HG02571 (cell line): Measurements from ENCODE around the gene EGFL7.

Experiments
- ATAC-seq: cut with Tn5 transposase; IDR thresholded peaks from one replicate; pipeline ENCODE4 v1.9.1; 2021; ENCODE audit warnings: mild to moderate bottlenecking, moderate library complexity; ENCODE audit not compliant: unreplicated experiment

Gene EGFL7

DNA sequence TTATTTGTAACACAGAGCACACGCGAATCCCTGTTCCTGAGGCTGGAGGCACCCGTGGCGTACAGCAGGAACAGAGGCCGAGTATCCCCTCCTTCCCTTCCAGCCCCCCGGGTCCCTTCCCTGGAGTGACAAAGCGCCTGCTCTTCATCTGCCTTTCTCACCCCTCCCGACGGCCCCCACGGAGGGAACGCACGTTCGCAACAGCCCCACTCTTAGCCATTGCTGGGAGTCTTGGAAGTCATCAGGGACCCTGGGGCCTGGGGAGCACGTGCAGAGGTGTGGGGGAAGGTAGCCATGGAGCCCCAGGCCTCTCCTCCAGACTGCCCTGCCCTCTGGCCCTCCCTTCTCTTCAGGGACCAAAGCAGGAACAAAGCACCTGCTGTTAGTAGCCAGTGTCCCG is 22.1 kb downstream of the EGFL7 start:
- no peak for ATAC-seq

DNA sequence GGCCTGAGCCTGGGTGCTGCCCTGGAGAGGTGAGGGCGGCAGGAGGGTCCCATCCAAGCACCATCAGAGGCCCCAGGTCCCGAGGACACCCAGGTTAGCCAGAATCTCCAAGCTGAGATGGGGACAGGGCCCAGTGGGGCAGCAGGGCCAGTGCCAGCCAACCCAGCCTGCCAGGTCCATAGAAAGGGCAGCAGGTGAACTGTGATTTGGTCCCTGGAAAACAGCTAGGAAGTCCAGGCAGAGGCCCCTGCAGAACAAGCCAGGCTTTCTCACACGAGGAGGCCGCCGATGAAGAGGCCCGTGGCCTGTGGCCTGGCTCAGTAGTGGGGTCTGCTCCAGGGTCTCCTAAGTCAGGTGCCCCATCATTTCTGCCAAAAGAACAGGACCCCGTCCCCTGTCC is 22.5 kb downstream of the EGFL7 start:
- ATAC-seq: no peak

DNA sequence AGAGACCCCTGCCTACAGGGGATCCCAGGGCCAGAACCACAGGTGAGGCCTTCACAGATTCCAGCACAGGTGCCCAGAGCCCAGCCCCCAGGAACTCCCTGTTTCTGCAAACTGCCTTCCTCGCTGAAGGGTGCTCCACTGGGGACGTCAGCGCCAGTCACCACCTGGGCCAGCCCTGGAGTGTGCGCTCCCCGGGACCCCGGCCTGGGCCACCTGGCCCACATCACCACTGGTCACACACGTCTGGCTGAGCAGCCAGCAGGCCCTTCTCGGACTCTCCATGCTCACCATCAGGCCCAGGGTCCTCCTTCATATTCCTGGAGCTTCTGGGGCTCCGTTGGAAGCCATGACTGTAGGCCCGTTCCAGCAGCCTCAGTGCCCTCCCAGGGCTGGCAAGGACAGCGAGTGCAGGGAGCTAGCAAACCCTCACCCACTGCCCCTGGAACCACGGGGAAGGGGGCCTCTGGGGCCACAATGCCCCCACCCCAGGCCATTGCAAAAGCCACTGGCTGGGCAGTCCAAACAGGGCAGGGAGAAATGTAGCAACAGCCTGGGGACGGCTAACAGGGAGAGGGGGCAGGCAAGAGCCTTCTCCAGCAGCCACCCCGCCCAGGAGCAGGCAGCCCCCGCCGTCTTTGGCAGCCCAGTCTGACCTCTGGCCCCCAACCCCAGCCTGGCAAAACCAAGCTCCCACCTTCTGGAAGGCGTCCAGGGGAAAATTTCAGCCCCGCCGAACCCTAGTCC is 23.2 kb downstream of the EGFL7 start:
- no peak for ATAC-seq

DNA sequence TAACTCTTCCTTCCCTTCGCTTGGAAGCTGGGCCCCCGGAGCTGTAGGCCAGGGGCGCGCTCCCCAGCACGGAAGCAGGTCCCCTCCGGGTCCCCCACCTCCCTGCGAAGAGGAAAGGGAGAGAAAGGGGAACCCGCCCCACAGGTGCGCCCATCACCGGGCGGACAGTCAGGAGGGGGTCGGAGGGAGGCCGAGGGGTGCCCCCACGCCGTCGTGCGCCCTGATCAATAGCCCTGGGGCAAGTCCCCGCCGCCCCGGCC is 23.7 kb downstream of the EGFL7 start:
- no peak for ATAC-seq

DNA sequence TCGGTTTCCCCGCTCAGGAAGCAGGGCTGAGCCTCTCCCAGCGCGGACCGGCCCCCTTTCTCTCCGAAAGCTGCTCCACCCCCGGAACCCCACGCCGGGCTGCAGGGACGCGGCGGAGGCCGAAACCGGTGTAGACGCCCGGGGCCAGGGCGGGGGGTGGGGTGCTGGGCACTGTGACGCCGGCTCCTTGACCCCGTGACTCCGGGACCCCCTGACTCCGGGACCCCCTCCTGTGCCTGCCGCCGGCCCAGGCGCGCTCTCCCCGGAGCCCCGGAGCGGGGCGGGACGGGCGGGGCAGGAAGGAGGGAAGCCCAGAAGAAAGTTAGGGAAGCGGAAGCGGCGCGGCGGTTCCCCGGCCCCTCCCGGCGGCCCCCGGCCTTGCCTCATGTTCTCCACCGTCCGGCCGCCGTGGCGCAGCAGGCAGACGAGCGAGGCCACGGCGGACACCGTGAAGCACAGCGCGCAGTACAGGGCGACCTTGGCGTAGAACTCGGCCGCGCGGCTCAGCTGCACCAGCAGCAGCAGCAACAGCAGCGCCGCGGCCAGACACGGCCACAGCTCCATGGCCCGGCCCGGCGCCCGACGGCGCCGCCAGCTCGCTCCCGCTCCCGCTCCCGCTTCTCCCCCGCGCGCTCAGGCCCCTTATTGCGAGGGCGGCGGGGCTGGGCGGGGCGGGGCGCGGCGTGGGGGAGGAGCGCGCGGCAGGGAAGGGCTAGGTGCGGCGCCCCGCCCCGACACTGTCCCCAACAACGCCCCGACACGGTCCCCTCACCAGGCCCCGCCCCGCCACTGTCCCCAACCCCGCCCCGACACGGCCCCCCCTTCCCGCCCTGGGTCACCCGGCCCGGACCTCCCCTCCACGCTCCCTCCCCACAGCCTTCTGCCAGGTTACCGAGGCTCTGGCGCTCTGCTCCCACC is 24.3 kb downstream of the EGFL7 start, which contains the start of gene AGPAT2:
AGPAT2 (minus strand) TSS at position 664 of the 918 bp plus-strand sequence; CDS start at position 564, 100 bp downstream.
- no peak for ATAC-seq

DNA sequence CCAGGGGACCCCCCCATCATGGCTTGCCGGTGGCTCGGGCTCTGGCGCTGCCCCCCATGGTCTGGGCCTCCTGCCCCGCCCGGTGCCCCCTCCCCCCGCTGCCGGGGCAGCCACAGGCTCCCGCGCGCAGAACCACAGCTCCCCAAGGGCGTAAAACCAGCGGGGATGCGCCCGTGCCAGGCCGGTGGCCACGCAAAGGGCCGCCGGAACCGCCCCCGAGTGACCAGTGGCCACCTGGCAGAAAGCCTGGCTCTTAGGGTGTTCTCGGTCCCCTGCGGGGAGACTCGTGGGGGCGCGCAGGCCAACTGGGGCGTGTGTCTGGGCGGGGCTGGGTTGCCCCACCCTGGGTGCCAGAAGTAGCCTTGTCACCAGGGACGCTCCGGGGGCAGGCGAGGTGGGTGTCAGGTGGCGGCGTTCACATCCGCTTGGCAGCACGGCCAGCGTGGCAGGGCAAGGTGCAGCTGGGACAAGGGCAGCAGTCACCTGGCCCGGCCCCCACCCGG is 25.1 kb downstream of the EGFL7 start:
- ATAC-seq: no peak

DNA sequence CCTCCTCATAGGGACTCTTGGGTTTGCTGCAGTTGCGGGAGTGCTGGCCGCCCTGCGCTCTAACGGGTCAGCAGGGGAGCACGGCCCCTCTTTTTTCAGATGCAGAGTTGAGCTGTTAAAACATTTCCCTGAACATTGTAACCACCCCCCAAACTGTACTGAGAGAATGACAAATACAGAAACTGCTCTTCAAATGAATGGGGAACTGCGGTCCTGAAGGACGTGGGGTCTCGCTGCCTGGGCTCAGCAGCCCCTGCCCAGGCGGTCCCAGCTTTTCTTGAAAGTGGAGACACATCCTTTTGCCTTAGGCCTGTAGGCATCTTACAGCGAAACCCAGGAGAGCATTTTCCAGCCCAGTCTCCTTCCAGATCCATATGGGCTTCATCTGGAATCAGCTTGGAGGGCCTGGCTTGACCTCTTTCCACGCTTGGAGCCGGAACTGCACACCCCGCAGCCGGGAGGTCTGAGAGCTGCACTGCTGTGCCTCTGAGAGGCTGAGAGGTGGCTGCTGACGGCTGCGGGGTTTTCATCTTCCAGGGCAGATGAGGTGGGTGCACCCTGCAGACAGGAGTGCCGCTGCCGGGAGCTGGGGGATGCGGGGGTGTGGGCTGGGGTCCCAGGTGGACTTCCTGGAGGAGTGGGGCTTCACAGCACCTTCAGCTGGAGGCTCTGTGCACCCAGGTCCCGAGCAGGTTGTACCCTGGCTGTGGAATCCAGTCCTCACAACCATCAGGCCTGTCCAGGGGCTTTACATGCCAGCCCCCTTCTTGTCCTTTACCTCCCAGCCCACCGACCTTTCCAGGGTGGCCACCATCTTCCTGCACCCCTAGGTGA is 25.8 kb downstream of the EGFL7 start:
- ATAC-seq: no peak

DNA sequence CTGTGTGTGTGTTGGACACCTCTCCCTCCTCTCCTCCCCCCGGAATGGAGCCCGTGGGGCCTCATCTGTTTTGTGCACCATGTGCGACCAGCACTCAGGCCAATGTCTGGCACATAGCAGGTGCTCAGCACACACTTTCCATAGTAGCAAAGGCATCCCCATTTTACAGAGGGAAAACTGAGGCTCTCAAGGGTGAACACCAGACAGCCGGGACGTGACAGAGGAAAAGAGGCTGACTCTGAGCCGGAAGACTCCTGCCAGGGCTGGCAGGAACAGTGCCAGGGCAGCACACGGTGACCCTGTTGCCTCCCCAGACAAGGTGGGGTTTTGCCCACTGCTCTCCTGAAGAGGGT is 26.4 kb downstream of the EGFL7 start:
- ATAC-seq: no peak

DNA sequence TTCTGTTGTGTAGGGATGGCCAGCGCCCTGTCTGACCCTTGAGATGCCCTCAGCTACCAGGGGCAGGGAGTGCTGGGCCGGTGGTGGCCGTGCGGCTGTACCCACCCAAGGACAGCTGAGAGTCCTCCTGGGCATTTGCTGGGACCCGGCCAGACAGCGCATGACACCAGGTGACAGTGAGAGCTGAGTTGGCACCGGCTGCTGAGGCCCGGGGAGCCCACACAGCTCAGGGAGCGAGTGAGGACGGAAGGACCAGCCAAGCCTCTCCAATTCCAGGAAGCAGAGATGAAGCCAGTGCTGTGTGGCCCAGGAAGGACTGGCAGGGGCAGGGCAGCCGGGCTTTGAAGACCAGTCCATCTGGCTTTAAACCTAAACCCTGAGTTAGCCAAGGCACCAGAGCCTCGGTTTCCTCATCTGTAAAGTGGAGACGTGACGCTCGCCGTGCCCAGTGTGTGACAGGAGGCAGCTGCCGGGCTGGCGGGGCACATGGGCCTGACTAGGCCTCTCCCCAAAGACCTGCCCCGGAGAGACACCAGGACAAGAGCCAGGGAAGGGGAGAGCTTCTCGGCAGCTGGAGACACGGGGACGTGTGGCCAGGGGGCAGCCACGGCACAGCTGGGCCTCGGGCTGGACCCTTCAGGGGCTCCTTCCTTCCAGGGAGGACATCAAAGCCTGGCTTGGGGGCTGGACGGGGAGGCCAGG is 27.5 kb downstream of the EGFL7 start:
- no peak for ATAC-seq

DNA sequence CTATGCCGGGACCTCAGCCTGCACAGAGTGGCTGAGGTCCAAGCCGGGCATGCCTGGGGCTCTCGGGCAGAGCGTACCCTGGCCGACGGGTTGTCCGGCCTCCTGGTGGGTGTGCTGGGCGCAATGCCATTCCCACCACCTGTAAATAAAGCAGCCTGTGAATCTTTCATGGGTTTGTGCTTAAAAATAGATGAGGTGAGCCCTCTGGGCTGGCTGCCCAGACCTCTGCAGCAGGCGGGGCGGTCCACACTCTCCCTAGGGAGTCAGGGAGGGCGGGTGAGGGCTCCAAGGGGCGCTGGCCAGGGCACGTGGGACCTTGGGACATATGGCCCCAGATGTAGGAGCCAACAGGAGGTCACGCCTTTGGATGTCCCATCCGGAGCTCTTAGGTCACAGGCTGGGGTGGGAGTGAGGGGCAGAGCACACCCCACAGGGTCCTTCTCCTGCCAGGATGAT is 28.1 kb downstream of the EGFL7 start:
- no peak for ATAC-seq

DNA sequence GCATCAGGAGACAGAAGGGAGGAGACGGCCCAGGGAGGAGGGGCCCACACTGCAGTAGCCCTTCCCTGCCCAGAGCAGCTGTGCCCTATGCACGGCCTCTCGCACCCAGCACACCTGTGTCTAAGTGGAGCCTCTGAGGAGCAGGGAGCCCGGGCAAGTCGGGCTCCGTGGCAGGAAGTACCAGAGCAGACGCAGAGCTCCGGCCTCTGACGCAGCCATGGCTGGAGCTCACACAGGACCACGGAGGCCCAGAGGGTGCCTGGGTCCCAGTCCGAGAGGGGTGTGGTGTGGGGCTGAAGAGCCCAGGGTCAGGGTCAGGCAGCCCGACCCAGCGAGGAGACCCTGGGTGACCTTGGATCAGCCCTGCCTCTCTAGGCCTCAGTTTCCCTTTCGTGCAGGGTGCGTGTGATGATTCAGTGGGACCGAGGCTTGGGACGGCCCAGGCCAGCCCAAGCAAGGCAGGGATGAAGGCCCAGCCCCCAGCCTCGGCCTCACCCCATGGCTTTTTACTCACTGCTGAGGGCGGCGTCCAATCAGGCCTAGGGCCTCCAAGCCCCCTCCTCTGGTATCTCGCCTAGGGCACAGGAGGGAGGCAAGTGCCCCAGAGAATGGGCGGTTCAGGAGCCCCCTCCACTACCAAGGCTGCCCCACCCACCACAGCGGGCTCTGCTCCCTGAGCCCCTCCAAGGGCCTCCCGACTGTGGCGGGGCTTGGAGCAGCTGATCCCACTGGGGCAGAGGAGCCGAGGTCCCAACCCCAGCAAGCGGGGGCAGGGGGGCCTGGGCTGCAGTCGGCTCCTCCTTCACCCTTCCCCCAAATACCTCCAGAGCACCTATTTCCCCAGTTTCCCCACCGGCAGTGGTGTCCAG is 28.8 kb downstream of the EGFL7 start:
- ATAC-seq: no peak

DNA sequence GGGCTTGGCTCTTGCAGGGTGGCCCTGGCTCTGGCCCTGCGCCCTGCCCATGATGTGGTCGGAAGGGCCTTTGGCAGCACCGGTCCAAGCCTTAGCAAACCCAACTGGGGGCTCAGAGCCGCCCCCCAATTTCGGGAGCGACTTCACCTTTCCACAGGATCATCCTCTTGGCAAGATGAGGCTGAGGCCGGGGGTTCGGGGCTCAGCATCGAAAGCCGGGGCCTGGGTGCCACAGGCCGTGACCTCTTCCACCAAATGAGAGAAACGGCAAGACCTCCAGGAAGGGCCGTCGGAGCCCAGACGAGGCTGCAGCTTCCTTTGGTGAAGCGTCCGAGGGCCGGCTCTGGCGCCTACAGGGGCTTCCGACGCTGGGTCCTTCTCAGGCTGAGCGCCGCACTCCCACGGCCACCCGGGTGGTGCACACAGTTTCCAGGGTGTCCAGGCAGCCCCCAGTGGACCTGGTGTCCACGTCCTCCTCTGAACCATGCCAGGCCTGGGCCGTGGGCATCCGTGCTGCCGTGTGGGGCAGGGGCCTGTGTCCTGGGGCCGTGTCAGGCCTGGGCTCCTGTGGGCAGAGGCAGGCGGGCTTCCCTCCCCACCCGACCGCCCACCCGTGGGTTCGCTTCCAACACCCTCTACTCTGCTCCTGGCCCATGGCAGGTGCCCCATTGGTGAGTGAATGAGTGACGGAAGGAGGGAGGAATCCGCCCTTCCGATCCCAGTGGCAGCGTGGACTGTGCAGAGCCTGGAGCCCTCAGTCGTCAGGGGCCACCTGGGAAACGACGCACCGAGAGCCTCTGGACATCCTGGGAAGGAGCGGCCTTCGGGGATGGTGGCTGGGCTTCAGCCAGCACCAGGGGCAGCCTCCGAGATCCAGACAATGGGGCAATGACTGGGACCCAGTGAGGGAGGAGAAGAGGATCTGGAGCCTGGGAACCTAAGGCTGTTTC is 29.7 kb downstream of the EGFL7 start:
- no peak for ATAC-seq

DNA sequence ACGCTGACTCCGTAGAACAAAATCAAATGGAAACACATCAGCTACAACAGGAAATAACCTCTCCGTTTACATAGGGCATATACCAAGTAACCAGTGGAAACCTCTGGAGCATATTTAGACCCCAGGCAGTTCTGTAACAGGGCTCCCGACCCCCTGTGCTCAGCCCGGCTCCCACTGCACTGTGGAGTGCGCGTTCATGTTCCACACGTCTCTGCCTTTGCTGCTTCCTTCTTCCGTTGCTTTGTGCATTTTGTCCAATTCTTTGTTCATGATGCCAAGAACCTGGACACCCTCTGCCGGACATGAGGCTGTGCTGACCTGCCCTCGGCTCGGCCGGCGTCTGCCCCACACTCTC is 30.4 kb downstream of the EGFL7 start:
- ATAC-seq: no peak

DNA sequence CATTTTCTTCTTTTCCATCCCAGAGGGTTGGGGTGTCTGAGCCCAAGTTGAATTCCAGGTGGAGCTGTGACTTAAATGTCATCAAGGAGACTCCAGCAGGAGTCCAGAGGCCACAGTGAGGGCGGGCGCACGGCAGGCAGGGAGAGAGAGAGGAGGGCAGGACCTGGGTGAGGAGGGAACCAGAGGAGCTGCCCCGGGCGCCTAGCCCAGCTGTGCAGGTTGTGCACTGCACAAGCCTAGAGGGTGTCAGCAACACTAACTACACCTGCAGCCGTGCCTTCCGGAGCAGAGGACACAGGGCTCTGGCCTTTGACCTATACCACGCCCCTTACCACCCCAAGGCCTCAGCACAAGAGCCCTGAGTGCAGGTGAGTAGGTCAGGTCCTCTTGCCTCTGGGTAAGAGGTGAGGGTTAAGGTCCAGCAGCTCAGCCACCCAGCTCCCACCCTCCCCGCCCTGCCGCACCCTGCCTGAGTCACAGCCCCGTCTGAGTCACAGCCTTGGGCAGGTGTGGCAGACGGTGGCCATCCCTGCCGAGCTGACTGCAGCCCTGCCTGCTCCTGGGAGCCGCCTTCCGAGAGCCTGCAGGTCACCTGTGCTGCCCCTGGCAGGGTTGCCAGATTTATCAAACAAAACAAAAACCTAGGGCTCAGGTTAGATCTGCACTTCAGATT is 30.9 kb downstream of the EGFL7 start:
- no peak for ATAC-seq

DNA sequence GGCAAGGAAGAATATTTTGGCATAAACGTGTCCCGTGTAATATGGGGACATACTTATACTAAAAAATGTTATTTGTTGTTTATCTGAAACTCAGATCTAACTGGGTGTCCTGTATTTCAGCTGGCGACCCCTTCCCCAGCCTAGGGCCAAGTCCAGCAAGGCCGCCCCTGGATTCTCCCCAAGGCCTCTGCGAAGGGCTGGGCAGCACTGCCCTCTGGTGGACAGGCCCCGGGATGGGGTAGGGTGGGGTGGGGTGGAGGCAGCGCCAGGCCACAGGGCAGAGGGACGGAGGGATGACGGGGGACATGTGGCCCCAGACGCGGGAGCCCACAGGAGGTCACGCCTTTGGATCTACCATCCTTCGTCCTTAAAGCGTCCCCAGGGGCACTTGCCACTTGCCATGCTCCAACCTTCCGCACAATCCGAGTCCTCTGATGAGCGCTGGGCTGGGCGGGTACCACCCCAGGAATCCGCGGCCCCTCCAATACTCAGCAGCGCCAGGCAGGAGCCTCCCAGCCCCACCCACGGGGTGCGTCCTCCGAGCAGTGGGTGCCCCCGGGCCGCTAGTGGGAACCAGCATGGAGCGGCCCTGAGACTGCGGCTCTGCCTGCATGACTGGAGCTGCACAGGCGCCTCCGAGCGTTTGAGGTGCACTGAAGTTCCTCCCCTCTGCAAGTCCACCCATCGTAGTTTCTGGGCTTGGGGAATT is 31.6 kb downstream of the EGFL7 start:
- ATAC-seq: no peak

DNA sequence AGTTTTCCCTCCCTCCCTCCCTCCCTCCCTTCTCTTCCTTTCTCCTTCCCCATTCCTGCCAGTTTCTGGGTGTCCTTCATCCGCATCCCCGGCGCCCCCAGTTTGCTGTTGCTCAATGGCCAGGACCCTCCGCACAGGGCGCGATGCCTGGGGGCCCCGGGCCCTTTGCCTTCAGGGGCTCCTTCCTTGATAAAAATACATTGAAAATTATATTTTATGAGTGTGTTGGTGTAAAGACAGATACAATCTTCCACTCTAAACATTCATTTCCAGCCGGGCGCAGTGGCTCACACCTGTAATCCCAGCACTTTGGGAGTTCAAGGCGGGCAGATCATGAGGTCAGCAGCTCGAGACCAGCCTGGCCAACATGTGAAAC is 32.1 kb downstream of the EGFL7 start:
- ATAC-seq: no peak

DNA sequence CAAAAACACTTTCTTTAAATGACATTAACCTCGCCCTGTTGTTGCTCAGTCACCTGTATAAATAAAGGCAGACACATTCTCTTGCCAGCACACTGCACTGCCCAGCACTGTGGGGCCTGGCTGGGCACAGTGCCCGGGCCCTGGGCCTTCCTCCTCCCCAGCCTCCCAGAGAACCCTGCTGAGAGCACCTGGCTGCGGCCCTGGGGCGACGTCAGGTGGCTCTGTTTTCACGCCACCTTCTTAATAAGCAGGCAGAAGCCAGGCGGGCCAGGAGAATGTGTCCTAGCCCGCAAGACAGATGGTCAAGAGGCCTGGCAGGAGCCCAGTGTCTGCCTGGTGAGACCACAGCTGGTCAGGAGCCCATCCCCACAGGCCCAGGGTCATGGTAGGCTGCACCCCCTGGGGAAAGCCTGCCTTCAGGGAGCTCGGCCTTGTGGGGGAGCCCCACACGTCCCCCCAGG is 32.7 kb downstream of the EGFL7 start:
- no peak for ATAC-seq
